Measurements from ENCODE around the gene LZTS2. TPM values are rescaled to one million over a fixed set of nuclear protein-coding genes. Genes with fewer than 3 reads are reported as not detected.

Gene LZTS2
- total and polyA plus RNA-seq, 2 of the 8 experiments (the other 6 are each of a cell fraction or from before 2014, with no cell fraction given) = 75.7 to 99.5 TPM

DNA sequence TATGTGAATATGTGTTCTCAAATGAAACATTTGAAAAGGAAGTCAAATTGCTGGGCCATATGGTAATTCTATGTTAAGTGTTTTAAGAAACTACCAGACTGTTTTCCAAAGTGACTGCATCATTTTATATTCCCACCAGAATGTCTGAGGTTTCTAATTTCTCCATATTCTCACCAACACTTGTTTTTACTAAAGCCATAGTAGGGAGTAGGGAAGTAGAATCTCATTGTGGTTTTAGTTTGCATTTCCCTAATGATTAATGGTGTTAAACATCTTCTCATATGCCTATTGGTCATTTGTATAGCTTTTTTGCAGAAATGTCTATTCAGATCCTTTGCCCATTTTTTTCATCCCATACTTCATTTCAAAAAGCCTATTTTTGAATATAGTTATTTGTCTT is 39.4 kb upstream of the LZTS2 start:
- no peak overlapping the region for H3K4me3 ChIP-seq (ENCODE audit: extremely low read depth in 1 of 4, insufficient read depth in 2 of 4, low read depth in 3 of 4, low read length in 4 of 4)
- H3K4ac ChIP-seq (replicated peaks; ENCODE audit: insufficient read length, low read depth, low read length) = no peak overlapping the region

More for the DNA sequence above, 39.4 kb upstream of the LZTS2 start:
- Histone ChIP-seq H2BK15ac (ENCODE audit: low read length) (no peak overlapping the region), H2AFZ (ENCODE audit: low read length) (no peak overlapping the region), H2BK120ac (replicated peaks; ENCODE audit: low read depth, low read length) (no peak overlapping the region), H3K56ac (replicated peaks; ENCODE audit: insufficient read length, low read depth, low read length) (no peak overlapping the region), H2BK20ac (ENCODE audit: low read length) (no peak overlapping the region), H3K23ac (ENCODE audit: insufficient read length) (no peak overlapping the region), H4K91ac (replicated peaks; ENCODE audit: insufficient read length, low read length) (no peak overlapping the region), H2AK5ac (ENCODE audit: low read depth, low read length) (no peak overlapping the region), H3K4me2 (ENCODE audit: insufficient read depth in 1 of 2, low read depth in 2 of 2, low read length in 2 of 2) (no peak overlapping the region), H3K27me3 (replicated peaks in 1 of 4; ENCODE audit: control insufficient read depth in 3 of 4, extremely low read depth in 1 of 4, insufficient read depth in 3 of 4, low read length in 3 of 4) (no peaks in the 10 kb centered on the region), H2BK12ac (ENCODE audit: low read depth, low read length) (no peak overlapping the region), H2BK5ac (ENCODE audit: low read depth, low read length) (no peak overlapping the region), H3K18ac (ENCODE audit: extremely low read depth, low read length) (no peak overlapping the region), H4K8ac (ENCODE audit: extremely low read depth, insufficient read depth, low read length) (no peak overlapping the region), H3K79me2 (ENCODE audit: control insufficient read depth in 1 of 2, insufficient read depth in 2 of 2, low read length in 2 of 2) (no peaks in the 10 kb centered on the region), H3K9ac (replicated peaks in 1 of 4; ENCODE audit: extremely low read depth in 1 of 4, low read depth in 3 of 4, low read length in 3 of 4) (no peak overlapping the region), H3K4me1 (replicated peaks in 1 of 4; ENCODE audit: control insufficient read depth in 3 of 4, insufficient read depth in 4 of 4, low read length in 3 of 4) (no peaks in the 10 kb centered on the region), H3K36me3 (ENCODE audit: control insufficient read depth in 2 of 4, insufficient read depth in 4 of 4, low read length in 3 of 4) (peaks cover 2 to 43% (median 6%) of the 10 kb centered on the region in 4 experiments; a peak in 4 of 8 replicates), H3K9me3 (ENCODE audit: insufficient read depth in 2 of 2, low read depth in 1 of 2, low read length in 1 of 2) (no peaks in the 10 kb centered on the region), H3K14ac (ENCODE audit: insufficient read length) (no peak overlapping the region), H3K23me2 (ENCODE audit: low read depth, low read length) (no peaks in the 10 kb centered on the region), H3K27ac (ENCODE audit: low read depth, low read length) (no peak overlapping the region), H3K79me1 (ENCODE audit: low read depth, low read length) (no peaks in the 10 kb centered on the region), H4K20me1 (replicated peaks in 1 of 2; ENCODE audit: control insufficient read depth in 1 of 2, insufficient read depth in 2 of 2, low read length in 2 of 2) (no peaks in the 10 kb centered on the region), H4K5ac (ENCODE audit: insufficient read length, low read depth, low read length) (no peak overlapping the region)
- ChIA-PET POLR2A (ENCODE audit: partially characterized antibody) (no interaction called here), CTCF (ENCODE audit: partially characterized antibody) (interaction anchor here (0.7 kb wide), 1 partner anchor 78 kb away, joined by 3 read pairs; no protein-coding TSS in a partner anchor)
- TF ChIP-seq NRF1 (IDR thresholded peaks at IDR 0.05; ENCODE audit: low read depth, low read length) = no peak
- TF ChIP-seq, protein P1, sequence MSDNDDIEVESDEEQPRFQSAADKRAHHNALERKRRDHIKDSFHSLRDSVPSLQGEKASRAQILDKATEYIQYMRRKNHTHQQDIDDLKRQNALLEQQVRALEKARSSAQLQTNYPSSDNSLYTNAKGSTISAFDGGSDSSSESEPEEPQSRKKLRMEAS (IDR thresholded peaks at IDR 0.05) = no peak
- no peak for TF ChIP-seq FOSL1 (IDR thresholded peaks at IDR 0.05; ENCODE audit: insufficient read depth, low read depth, low read length)
- no peak for TF ChIP-seq RNF2 (IDR thresholded peaks at IDR 0.05; ENCODE audit: borderline replicate concordance, low read depth, low read length, missing control alignments, poor library complexity, severe bottlenecking)
- TF ChIP-seq BRCA1 (IDR thresholded peaks at IDR 0.05; ENCODE audit: low read depth, low read length) = no peak
- TF ChIP-seq NANOG (IDR thresholded peaks at IDR 0.05; ENCODE audit: insufficient read depth, low read depth, low read length, poor library complexity, severe bottlenecking) = no peak
- TF ChIP-seq SIN3A (conservative IDR thresholded peaks at IDR 0.05 in 1 of 2, IDR thresholded peaks at IDR 0.05 in 1 of 2; ENCODE audit: low read depth in 1 of 2, low read length in 2 of 2) = no peak
- no peak for TF ChIP-seq SUZ12 (IDR thresholded peaks at IDR 0.05; ENCODE audit: low read length)
- no peak for DNase-seq (ENCODE audit: low read depth in 1 of 2, low spot score in 2 of 2)
- FAIRE-seq = no peak
